DMS 273 (cell line): ENCODE results near the gene ACTR3C.

Experiments
- DNase-seq: peaks from one replicate; lab custom pipeline; 2025; ENCODE audit not compliant: unreplicated experiment; lab: John Stamatoyannopoulos, UW

Gene ACTR3C

DNA sequence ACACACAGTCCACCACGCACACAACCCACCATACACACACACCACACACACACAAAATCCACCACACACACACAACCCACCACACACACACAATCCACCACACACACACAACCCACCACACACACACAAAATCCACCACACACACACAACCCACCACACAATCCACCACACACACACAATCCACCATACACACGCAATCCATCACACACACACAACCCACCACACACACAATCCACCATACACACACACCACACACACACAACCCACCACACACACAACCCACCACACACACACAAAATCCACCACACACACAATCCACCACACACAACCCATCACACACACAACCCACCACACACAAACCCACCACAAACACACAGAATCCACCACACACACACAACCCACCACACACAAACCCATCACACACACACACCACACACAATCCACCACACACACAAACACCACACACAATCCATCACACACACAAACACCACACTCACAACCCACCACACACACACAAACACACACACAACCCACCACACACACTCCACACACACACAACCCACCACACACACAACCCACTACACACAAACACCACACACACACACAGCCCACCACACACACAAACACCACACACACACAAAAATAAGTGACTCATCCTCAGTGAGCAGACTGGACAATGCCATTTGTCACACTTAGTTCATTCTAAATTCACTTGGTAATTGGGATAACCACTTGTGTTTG is 36.4 kb upstream of the ACTR3C start:
- DNase-seq, result no peak

DNA sequence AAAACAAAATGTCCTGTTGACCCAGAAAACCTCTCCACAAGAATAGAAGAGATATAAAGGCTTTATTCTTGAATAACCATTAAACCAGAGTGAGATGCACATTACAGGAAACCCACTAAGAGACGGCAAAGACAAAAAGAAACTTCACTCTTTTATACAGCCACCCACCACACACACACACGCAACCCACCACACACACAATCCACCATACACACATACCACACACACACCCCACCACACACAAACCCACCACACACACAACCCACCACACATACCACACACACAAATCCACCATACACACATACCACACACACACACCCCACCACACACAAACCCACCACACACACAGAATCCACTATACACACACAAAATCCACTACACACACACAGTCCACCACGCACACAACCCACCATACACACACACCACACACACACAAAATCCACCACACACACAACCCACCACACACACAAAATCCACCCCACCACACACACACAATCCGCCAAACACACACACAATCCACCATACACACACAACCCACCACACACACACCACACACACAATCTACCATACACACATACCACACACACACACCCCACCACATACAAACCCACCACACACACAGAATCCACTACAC is 35.8 kb upstream of the ACTR3C start:
- no peak for DNase-seq

DNA sequence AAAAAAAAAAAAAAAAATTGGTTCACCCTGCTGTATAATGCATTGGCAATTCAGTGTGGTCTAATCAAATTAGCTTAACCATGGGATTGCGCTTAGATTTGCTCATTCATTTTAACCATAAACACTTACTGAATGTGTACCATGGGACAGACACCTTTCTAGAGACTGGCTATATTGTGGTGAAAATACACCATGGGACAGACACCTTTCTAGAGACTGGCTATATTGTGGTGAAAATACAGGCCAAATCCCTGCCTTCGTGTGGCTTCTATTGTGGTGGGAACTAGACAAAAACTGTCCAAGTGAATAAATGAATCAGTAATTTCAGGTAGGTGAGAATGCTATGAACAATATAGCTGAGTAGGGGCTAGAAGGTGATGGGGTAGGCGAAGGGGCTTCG is 35.1 kb upstream of the ACTR3C start:
- no peak for DNase-seq

DNA sequence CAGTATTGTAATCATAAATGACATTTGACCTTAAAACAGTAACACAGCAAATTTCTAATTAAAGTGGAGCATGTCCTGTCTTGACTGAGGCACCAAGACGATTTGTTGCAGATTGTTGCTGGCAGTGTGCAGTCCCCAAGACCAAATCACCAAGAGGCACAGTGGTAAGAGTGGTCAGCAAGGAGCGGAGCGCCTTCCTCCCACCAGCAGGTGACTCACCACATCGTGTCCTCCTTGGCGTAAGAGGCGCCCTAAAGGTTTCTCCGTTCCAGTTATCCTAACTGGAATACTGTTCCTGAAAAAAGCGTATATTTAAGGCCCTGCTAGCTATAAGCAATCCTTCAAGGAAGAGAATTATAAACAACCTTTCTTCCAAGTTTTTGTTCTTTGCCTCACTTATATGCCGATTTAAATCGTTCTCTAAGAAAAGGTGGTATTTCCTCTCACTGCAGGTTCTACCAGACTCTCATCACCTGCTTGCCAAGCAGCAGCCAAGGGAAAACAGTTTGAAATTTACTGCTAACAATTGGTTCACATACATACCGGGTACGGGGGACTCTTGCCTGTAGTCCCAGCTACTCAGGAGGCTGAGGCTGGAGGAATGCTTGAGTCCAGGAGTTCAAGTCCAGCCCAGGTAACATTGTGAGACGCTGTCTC is 34.6 kb upstream of the ACTR3C start:
- no peak for DNase-seq

DNA sequence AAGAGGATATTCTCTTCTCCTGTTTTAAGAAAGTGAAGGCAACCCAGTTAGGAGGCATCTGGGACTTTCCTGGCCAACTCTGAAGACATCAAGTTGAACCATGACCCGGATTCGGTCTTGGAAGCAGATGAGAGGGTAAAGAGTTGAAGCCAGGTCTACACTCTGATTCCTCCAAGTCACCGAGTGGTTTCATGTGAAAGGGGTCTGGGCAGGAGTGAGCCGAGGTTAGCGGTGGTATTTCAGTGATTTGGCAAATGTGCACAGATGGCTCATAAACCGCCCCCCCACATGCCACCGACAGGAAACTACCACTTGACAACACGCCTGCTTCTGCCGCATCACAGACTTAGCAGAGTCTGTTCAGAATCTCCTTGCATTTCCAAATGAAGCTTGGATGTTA is 33.9 kb upstream of the ACTR3C start:
- DNase-seq, result peak; percentile 95

DNA sequence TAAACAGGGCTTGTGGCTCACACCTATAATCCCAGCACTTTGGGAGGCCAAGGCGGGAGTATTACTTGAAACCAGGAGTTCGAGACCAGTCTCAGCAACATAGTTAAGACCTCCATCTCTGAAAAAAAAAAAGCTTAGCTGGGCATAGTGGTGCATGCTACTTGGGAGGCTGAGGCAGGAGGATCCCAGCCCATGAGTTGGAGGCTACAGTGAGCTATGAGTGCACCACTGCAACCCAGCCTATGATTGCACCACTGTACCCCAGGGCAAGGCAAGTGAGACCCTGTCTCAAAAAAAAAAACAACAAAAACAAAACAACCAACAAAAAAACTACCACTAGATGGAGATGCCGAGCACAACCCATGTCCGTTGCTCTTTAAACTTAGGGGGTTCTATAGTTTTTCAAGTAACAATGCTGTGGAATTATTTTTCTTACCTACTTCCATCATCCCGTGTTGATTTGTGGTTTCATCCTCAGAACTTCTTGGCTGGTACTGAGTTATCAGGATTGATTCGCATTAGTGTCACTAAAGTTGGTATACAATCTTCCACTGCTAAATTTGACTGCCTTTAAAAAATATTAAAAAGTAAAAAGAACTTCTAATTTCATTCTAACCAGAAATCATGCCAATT is 33.0 kb upstream of the ACTR3C start:
- peak; percentile 81 for DNase-seq

DNA sequence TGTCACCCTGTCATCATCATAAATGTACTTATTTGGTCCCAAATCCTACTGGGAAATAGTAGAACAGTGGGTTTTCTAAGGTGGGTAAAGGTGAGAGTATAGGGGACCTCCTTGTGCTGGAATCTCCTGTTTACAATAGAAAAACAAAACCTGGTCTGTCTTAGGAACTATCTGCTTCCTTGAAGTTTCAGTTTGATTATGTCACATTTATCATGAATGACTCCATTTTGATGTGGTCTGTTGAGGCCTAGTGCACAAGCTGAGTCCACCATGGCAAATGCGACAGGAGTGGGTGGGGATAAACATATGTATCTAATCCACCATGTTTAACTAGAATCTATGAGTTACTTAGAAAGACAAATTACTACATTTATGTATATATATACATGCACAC is 32.3 kb upstream of the ACTR3C start:
- no peak for DNase-seq

DNA sequence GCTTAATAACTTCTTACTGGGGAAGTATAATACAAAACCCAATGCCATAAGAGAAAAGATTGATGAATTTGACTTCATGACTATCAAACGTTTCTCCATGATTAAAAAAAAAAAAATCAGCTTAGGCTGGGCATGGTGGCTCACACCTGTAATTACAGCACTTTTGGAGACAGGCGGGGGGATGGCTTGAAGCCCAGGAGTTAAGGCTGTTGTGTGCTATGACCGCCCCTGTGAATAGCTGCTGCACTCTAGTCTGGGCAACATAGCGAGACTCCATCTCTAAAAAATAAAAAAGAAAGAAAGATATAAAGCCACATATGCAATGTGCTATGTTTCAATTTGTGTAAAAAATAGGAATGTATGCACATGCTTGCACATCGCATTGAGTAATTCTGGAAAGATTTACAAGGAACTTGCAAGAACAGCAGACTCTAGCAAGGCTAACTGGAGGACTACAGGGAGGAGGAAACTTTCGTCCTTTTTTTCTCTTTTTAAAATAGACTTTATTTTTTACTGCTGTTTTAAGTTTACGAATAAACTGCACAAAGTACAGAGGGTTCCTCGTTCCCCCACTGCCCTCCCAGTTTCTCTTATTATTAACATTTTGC is 28.3 kb upstream of the ACTR3C start:
- DNase-seq, result peak; percentile 63

DNA sequence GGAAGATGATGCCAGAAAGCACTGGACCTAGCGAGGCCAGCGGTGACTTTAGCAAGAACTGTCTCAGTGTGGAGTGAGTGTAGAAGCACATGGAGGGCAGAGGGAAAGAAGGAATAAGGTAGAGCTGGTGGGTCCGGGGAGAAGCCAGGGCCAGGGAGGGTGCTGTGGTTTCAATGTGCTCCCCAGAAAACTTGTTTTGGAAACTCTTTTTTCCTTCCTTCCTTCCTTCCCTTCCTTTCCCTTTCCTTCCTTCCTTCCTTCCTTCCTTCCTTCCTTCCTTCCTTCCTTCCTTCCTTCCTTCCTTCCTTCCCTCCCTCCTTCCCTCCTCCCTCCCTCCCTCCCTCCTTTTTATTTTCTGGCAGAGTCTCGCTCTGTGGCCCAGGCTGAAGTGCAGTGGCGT is 23.6 kb upstream of the ACTR3C start:
- no peak for DNase-seq

DNA sequence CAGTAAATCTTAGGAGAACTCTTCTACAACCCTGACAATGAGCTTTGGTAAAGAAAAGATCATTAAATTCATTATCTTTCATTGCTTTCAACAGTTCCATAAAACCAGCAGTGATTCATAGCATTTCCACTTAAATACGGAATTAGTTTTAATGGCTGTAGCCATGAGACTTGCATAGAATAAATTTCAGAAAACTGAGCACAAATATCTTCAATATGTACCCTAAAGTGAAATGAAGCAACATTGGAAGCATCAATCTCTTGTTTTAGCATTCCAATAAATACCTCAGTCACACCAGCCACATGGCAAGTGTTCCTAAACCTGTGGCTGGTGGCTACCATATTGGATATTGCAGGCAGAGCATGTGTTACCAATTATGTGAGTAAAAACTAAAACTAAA is 21.7 kb upstream of the ACTR3C start:
- no peak for DNase-seq

DNA sequence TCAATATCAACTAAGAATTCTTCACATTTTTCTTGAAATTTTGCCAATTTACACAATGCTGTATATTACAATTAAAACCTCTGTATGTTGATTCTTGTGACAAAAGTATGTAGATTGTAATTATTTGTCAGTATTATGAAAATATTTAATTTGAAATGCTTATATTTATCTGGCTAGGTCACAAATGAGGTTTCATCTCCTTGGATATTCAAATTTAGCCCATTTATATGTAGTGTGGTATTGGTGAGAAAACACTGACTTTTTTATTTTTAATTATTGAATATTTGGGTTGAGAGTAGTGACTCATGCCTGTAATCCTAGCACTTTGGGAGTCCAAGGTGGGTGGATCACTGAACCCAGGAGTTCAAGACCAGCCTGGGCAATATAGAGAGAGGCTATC is 21.0 kb upstream of the ACTR3C start:
- no peak for DNase-seq

DNA sequence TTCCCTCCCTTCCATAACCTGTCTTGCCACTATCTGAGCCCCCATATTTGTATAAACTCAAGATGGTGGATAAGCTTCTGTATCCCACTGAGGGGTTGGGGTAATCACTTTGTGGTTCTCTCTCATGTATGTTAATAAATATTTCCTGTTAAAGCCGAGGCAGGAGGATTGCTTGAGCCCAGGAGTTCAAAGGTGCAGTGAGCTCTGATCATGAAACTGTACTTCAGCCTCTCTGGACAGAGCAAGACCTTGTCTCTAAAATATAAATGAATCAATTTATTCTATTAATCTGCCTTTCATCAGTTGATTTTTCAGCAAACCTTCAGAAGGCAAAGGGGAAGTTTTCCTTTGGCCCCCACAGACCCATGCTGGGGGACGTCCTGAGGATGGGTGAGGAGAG is 19.9 kb upstream of the ACTR3C start:
- no peak for DNase-seq

DNA sequence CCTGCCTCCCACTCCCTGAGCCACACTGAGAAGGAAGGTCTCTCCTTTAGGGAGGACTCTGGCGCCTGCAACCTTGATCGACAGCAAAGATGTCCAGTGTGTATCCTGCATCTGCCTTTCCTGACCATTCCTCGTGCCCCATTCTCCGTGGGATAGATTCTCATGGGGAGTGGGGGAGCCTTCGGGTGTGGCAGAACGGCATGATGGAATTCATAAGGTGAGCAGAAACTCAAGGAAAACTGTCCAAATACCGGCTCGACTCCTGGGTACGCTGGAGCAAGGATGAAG is 18.7 kb upstream of the ACTR3C start:
- no peak for DNase-seq

DNA sequence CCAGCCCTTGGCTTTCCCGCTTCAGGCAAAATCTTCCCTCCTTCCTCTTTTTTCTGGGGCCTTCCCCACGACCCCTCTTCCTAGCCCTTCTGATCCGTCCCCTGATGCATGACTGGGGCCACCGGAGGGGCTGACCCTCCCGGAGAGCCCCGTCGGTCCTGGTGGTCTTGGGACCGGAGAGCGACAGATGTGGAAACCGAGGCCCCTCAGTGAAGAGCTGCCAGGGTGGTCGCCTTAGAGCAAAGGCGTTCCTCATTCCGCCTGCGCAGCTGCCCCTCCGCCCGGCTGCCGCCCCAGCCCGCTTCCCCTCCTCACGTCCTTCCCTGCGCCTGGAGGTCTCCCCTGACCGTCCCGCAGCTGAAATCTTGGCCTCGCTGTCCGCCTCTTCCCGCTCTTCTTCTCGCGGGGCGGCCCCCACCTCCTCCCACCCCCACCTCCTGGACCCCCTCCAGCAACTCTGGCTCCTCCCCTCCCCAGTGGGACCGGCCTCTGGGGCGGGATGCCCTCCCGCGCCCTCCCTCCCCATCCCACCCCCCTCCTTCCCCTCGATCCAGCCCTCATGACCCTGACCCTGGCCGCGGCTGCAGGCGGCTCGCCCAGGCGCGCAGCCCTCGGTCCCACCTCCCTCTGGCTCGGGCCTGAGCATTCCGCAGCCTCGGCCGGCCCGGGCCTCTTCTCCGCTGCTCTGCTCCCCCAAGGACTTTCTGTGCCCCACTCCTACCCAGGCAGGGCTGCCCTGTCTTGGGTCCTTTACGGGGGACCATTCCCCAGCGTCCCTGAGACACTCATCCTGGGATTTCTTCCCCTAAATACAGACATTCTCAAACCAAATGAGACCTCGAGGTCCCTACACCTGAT is 18.1 kb upstream of the ACTR3C start, which contains the start of gene RARRES2:
TSS of gene RARRES2 (minus strand) at position 367 of the 858 bp plus-strand sequence. CDS start 1,020 bp downstream, outside the sequence.
- no peak for DNase-seq

DNA sequence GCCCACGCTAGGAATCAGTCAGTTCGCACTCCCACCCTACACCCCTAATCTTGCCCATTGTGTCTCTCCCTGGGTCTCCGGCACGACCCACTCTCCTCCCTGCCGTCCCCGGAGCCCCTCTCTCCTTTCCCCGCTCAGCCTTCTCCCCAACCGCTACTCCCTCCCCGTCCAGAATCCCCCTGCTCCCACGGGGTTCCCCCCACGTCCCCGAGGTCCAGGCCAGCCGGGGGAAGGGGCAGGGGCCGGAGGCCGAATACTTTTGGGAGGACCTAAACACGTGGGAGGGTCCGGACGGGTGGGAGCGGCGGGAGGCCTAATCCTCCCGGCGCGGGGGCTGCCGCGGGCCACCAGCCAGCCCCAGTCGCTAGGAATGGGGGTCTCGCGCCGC is 17.5 kb upstream of the ACTR3C start:
- DNase-seq, result no peak

DNA sequence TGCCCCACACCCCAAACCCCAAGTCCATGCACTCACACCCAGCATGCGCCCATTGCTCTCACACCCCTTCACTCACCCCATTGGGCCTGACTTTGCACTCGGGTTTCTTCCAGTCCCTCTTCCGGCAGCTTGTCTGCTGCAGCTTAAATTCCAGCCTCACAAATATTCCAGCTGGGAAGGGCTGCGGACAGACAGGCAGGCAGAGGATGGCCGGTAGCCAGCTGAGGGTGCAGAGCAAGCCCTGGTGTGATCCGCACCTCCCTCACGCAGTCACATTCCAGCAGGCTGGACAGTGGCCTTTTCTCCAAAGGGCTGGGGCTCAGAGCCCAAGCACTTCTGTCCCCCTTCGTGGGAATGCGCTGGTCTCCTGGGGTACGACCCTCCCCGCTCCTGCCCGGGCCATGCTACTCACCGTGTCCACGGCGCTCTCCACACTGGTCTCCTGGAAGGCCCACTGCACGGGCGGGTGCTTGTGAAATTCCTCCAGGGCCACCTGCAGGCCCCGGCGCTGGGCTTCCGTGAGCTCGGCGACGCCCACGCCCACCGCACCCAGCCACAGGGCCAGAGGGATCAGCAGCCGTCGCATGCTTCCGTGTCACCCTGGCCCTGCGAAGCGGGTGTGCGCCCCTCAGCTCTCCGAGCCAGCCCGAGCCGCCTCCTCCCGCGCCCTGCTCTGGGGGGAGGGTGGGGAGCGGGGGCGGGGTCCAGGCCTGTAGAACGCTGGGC is 16.8 kb upstream of the ACTR3C start:
- DNase-seq, result no peak

DNA sequence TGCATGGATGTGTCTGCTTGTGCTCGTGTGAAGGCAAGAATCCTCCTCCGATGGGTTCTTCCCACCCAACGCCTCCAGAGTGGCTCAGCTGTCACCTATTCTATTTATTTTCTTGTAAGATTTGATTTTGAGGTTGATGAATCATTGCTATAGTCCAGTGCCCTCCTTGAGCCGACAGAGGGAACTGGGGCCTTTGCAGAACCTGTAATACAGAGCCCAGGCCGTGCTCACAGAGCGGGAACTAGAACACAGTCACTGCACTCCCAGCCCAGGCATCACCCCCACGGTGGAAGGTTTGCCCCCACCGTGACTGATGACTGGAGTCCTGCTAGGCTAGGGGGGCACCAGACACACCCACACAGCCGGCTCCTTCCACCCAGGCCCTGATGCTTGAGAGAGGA is 16.1 kb upstream of the ACTR3C start:
- DNase-seq, result no peak

DNA sequence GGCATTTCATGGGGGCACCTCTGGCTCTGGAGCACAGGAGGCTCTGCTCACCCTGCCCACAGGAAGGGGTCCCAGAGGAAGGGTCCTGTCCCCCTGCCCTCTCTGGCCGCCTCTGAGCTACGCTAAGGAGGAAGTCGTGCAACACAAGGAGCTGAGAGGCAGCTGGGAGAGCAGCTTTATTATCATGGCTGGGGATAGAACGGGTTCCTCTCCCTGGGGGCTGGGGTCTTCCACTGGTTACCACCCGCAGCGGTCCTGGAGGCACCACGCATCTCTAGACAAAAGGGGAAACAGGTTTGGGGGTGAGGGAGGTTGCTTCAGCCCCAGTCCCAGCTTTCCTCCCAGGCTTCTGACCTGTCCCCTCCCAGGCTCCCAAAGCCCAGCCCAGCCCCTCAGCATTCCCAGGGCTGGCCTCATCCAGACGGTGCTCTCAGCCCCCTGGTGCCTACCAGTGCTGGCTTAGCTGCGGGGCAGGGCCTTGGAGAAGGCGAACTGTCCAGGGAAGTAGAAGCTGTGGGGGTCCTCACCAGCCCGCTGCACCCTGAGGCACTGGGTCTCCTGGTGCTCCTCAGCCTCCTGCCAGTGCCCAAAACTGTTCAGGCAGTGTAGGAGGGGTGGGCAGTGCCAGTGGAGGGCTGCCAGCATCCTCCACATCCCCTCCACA is 15.0 kb upstream of the ACTR3C start:
- no peak for DNase-seq

DNA sequence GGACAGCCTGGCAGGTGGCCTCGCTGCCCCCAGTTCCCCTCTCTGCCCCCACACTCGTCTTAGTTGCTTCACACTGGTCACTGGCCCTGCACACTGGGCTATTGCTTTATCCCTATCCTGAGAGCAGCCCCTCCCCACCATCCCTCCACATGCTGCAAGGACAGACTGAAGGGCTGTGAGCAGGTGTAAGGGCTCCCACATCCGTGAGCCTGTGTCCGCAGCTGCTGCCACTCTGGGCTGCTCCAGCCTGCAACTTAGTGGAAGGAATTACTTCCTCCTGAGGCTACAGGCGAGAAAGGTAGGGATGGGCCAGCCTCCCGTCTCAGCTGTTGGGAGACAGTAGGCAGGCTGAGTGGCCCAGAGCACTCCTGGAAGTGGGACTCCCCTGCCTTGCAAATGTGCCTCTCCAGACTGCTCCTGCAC is 14.3 kb upstream of the ACTR3C start:
- no peak for DNase-seq

DNA sequence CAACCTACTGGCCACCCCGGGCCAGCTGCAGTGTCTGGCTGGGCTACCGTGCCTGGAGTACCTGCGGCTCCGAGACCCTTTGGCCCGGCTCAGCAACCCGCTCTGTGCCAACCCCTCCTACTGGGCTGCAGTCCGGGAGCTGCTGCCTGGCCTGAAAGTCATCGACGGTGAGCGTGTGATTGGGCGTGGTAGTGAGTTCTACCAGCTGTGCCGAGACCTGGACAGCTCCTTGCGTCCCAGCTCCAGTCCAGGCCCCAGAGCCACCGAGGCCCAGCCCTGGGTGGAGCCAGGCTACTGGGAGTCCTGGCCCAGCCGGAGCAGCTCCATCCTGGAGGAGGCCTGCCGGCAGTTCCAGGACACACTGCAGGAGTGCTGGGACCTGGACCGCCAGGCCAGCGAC is 13.8 kb upstream of the ACTR3C start:
- DNase-seq, result no peak
